ENCODE data around the gene NCAPH2.

Gene NCAPH2

GRCh38 chr22:50573491-50574382 lies 65.7 kb downstream of the NCAPH2 start:
- no peak for DNase-seq (ENCODE audit: low read depth)

- DNase-seq (ENCODE audit: low read depth): no peak
Observed at GRCh38 chr22:50574383-50574755, 66.3 kb downstream of the NCAPH2 start.

All from stimulated activated CD8-positive, alpha-beta memory T cell treated with anti-CD3 and anti-CD28 coated beads, Interleukin-12 subunit alpha, Interleukin-12 subunit beta, amount 100 ng/mL, for 1 hour (primary cell).